ENCODE measurements around the gene MAP1B.
"Not testable (repeated sequence)": the region's sequence is repeated elsewhere in the genome, so short reads cannot be mapped to it uniquely, and the experiment has no call there.

The MAP1B gene

DNA sequence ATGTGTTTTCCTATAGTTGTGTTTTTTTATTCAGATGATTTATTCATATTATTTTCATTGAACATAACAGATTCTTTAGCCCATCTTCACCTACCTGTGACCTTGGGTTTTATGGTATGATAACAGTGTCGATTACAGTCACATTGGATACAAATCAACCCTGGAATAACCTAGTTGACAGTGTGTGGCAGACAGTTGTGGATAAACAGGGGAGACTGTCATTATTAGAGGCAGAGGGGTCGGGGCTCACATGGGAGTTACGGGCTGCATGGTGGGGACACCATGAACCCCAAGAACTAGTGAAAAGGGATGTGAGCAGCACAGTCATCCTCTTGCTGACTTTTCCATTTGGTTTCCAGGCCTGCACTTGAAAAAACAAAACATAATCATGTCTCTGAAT, 29.9 kb upstream of the MAP1B start:
- H3K4me3 ChIP-seq (replicated peaks; ENCODE audit: low read depth, low read length): no peak overlapping the region
- DNase-seq (ENCODE audit: extremely low read depth, low read depth): no peak
- TF ChIP-seq, protein P1, sequence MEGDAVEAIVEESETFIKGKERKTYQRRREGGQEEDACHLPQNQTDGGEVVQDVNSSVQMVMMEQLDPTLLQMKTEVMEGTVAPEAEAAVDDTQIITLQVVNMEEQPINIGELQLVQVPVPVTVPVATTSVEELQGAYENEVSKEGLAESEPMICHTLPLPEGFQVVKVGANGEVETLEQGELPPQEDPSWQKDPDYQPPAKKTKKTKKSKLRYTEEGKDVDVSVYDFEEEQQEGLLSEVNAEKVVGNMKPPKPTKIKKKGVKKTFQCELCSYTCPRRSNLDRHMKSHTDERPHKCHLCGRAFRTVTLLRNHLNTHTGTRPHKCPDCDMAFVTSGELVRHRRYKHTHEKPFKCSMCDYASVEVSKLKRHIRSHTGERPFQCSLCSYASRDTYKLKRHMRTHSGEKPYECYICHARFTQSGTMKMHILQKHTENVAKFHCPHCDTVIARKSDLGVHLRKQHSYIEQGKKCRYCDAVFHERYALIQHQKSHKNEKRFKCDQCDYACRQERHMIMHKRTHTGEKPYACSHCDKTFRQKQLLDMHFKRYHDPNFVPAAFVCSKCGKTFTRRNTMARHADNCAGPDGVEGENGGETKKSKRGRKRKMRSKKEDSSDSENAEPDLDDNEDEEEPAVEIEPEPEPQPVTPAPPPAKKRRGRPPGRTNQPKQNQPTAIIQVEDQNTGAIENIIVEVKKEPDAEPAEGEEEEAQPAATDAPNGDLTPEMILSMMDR (IDR thresholded peaks at IDR 0.05; ENCODE audit: low read depth, low read length, missing control alignments): no peak

- TF ChIP-seq, protein P1 (IDR thresholded peaks at IDR 0.05; ENCODE audit: low read depth, low read length, missing control alignments): no peak
- no peak for DNase-seq (ENCODE audit: extremely low read depth, low read depth)
- no peak overlapping the region for H3K4me3 ChIP-seq (replicated peaks; ENCODE audit: low read depth, low read length)
Observed at GRCh38 chr5:72079288-72079687, 28.0 kb upstream of the MAP1B start.

- H3K4me3 ChIP-seq (replicated peaks; ENCODE audit: low read depth, low read length): no peak overlapping the region
- TF ChIP-seq, protein P1 (IDR thresholded peaks at IDR 0.05; ENCODE audit: low read depth, low read length, missing control alignments): no peak
- DNase-seq (ENCODE audit: extremely low read depth, low read depth): no peak
Observed at GRCh38 chr5:72082048-72082447, 25.2 kb upstream of the MAP1B start.

- TF ChIP-seq, protein P1 (IDR thresholded peaks at IDR 0.05; ENCODE audit: low read depth, low read length, missing control alignments): no peak
- H3K4me3 ChIP-seq (replicated peaks; ENCODE audit: low read depth, low read length): no peak overlapping the region
- no peak for DNase-seq (ENCODE audit: extremely low read depth, low read depth)
Observed at GRCh38 chr5:72084876-72085275, 22.4 kb upstream of the MAP1B start.

- H3K4me3 ChIP-seq (replicated peaks; ENCODE audit: low read depth, low read length): no peak overlapping the region
- no peak for DNase-seq (ENCODE audit: extremely low read depth, low read depth)
- TF ChIP-seq, protein P1 (IDR thresholded peaks at IDR 0.05; ENCODE audit: low read depth, low read length, missing control alignments): no peak
Observed at GRCh38 chr5:72085319-72085718, 22.0 kb upstream of the MAP1B start.

DNA sequence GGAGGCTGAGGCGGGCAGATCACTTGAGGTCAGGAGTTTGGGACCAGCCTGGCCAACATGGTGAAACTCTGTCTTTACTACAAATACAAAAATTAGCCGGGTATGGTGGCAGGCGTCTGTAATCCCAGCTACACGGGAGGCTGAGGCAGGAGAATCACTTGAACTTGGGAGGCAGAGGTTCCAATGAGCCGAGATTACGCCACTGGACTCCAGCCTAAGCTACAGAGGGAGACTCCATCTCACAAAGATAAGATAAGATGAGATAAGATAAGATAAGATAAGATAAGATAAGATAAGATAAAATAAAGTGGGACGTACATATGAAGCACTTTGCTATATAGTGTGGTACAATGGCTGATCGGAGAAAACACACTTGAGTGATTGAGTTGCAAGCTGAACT, 17.6 kb upstream of the MAP1B start:
- H3K4me3 ChIP-seq (replicated peaks; ENCODE audit: low read depth, low read length); DNase-seq (ENCODE audit: extremely low read depth, low read depth): not testable (repeated sequence)

DNA sequence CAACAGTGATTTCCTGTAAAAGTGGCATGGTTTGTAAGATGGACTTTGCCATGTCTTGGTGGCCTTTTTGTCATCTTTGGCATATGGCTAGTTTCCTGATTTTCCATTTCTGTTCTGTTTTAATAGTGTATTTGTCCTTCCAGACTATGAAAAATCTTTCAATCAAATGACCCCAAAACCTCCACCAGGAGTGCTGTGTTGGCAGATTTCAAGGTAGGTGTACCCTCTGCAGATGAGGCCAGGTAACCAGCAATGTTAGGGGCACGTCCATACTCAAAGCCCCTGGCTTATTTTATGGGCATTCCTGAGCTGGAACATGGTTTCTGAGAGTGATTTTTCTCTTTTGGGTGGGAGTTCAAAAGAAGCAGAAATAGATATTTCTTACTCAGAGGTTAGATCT, 15.2 kb upstream of the MAP1B start:
- TF ChIP-seq, protein P1 (IDR thresholded peaks at IDR 0.05; ENCODE audit: low read depth, low read length, missing control alignments): no peak
- no peak for DNase-seq (ENCODE audit: extremely low read depth, low read depth)
- H3K4me3 ChIP-seq (replicated peaks; ENCODE audit: low read depth, low read length): no peak overlapping the region
